Activated CD8-positive, alpha-beta memory T cell treated with anti-CD3 and anti-CD28 coated beads, Interleukin-2, amount 50 U/mL, for 4 hours (primary cell): ENCODE results near the gene PGS1.
"Not testable (repeated sequence)": the region's sequence is repeated elsewhere in the genome, so short reads cannot be mapped to it uniquely, and the experiment has no call there.

Source experiments
- DNase-seq: peaks from one replicate; pipeline ENCODE4 v3.0.0-alpha.2; 2020

The PGS1 gene

GRCh38 chr17:78450696-78451345, 72.4 kb downstream of the PGS1 start:
- DNase-seq: no peak

GRCh38 chr17:78451753-78452152, 73.3 kb downstream of the PGS1 start:
- no peak for DNase-seq

DNA sequence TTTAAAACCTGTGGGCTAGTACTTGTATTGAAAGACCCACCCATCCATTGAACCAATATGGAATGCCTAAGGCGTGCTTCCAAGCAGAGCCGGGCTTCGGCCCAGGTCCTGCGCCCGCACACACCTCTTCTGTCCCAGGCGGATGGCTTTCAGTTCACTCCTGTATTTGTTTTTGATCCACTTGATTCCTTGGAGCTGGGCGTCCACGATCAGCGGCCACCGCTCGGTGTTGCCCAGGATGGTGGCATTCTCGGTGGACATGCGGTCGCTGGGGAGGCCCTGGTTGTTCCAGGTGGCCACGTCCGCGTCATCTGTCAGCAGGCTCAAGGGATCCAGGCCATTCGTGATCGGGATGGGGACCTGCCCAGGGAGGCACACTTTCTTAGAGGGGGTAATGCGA, 75.9 kb downstream of the PGS1 start:
- no peak for DNase-seq

DNA sequence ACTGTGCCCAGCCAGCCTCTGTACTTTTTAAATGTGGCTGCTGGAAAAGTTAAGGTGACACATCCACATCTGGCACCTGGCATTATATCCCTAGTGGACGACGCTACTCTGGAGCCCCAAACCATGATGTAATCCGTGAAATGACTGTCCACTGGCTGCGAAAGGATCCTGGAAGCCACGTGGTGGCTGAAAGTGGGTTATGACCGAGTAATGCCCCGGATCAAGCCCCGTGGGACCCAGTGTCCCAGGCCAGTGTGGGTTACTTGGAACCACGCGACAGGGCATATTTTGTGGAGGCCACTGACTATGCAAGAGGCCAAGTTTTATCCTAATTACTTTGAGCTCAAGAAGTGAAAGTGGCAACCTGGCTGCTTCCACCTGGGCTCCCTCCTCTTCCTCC, 79.6 kb downstream of the PGS1 start:
- DNase-seq: no peak

- no peak for DNase-seq
Observed at GRCh38 chr17:78458736-78459335, 80.4 kb downstream of the PGS1 start.

- DNase-seq: no peak
Observed at GRCh38 chr17:78459696-78460095, 81.2 kb downstream of the PGS1 start.

- no peak for DNase-seq
Observed at GRCh38 chr17:78460176-78460675, 81.8 kb downstream of the PGS1 start.

DNA sequence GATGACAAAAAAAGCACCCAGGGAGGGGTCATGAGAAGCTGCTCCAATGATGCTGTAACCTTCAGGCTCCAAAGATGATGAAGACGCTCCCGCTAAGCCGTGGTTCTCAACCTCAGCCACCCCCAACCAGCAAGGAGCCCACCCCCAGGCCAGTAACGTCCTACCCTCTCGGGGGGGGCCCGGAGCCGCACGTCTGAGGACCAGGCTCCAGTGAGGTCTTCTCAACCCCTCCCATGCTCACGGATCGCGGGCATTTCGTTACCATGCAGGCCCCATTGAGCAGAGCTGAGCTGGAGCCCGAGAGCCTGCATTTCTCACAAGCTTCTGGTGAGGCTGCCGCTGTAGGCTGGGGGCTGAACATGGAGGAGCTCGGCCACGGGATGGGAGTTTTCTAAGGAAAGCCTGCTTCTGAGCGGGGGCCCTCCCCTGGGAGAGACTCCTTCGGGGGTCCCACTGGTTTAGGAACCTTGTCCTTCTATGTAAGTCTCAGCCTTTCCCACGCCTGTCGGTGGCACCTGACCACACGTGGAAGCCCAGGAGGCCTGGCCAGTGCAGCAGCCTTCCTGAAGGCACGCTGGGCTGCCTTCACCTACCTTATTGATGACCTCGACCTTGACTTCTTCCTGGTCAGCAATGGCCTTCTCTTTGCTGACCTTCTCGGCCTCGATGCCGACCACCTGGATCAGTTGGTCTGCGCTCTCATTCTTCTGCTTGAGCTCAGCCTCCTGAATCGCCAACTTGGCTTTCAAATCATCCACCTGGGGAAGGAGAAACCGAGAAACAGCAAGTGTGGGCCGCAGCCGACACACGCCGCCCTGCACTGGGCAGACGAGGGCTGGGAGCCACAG, 82.7 kb downstream of the PGS1 start:
- no peak for DNase-seq

DNA sequence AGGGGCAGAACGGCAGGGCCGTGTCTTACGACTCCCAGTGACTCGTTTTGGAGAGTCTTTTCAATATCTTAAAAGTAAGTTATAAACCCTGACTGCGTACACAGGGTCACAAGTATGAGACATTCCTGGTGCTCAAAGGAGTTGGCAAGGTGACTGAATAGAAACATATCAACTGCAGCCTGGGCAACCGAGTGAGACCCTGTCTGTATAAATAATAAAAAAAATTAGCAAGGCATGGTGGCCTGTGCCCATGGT, 83.3 kb downstream of the PGS1 start:
- DNase-seq: no peak

- no peak for DNase-seq
Observed at GRCh38 chr17:78462148-78462547, 83.7 kb downstream of the PGS1 start.

DNA sequence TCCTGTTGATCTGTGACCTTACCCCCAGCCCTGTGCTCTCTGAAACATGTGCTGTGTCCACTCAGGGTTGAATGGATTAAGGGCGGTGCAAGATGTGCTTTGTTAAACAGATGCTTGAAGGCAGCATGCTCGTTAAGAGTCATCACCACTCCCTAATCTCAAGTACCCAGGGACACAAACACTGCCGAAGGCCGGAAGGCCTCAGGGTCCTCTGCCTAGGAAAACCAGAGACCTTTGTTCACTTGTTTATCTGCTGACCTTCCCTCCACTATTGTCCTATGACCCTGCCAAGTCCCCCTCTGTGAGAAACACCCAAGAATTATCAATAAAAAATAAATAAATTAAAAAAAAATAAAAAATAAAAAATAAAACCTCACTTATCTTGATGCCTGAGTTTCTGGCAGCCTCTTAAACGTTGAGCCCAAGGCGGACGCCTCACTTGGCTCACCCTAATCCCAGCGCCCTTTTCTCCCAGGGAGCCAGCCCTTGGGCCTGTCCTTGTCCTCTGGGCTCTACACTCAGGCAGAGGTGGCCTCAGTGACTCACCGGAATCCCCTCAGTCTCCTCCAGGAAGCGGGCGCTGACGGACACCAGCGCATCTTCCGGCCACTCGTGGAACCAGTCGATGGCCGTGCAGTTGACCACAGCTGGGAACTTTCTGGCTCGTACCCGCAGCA, 87.8 kb downstream of the PGS1 start:
- not testable (repeated sequence) for DNase-seq

- no peak for DNase-seq
Observed at GRCh38 chr17:78466786-78467715, 88.6 kb downstream of the PGS1 start.

DNA sequence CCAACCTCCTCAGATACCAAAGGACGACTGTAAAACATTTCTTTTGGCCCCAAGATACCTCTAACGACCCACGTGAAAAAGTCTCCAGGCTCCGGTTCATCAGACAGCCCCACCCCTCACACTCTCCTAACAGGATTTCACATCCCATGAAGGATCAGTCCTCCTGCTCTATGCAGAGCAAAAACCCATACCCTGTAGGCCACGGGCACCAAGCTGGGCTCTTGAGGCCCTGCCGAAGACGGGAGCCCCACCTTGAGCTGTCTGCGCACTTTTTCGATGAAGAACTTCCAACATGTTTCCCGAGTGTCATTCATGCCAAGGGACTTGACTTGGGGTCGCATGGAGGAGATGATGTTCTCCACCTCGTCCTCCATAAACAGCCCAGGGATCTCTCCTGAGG, 89.9 kb downstream of the PGS1 start:
- no peak for DNase-seq

GRCh38 chr17:78469443-78469842, 91.0 kb downstream of the PGS1 start:
- no peak for DNase-seq

DNA sequence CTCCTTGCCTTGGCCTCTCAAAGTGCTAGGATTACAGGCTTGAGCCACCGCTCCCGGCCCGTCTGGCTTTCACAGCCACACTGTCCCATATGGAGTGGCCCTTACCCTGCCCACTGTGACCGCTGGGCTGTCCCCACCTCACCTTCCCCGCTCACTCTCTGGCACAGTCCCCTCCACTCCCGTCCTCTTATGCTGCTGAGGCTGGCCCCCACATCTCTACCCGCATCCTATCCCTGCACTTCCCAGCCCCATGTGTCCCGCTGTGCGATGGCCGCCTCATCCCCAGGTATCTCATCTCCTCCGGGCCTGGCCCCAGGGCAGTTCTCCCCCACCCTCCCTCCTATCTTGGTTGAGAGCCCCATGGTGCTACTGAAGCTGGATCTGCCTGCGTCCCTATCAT, 93.2 kb downstream of the PGS1 start:
- no peak for DNase-seq

DNA sequence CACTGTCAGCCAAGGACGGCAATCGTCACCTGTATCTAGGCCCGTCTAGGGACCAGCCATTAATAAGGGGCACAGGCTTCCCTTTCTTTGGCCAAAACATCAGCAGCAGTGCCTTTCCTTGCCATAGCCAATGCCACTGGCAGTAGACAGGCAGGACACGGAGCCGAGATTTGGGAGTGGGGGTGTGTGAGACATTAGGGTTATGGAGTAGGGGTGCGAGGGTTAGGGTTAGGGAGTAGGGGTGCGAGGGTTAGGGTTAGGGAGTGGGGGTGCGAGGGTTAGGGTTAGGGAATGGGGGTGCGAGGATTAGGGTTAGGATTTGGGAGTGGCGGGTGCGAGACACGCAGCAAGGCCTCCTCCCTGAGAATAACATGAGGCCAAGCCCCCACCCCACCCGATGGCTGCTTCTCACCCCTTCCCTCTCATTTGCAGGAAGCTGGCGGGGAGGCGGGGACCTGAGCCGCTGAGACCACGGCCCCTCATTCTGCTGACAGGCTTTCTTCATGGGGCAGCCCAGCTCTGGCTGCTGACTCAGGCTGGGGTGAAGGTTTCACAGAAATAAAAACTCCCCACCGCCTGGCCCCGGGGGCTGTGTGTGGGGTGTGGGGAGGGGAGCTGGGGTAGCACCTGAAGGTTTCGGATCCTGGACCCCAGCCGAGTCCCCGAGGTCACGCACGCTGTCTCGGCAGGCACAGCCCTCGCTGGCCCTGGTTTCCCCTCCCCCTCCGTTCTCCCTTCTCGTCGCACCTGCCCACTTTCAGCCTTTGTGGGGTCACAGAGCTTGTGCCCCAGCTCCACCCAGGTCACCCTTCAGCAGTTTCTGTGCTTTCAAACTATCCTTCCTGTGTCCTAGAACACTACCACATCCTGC, 93.8 kb downstream of the PGS1 start:
- DNase-seq: no peak

DNA sequence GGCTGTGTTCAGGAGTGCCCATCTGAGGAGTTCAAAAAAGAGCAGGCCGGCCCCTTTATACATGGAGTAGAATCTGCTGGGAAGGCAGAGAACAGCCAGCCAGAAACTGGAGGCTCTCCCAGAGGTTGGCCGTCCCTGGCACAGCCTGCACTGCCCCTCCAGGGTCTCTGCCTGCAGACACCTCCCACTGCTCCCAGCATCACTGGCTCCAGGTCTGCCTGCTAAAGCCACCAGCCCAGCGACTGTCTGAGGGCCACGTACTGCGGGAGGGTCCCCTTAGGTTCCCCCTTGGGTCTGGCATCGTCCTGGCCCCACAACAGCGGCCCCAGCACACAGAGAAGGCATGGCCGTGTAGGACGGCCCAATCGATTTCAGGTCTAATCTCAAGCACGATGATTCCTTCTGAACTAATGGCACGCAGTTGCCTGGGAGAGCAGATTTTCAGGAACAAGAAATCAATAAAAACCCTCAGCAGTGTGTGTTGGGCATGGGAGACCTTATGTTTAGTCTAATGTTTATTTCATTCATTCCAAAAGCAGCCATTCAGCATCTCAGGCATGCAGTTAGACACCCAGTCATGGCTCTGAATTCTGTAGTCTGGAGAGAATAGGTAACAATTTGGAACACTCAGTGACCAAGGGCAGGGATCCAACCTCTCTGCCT, 95.6 kb downstream of the PGS1 start:
- DNase-seq: no peak
